OCI-LY1 (cell line): ENCODE results near the gene RASGRF1.

Experiments
- EZH2 ChIP-seq: fragments of 200-600 bp; sonication (generic), shearing (Covaris generic); IDR thresholded peaks from 2 replicates; pipeline ENCODE4 v1.8.0; 2017; ENCODE audit warnings: borderline replicate concordance, mixed run types, mild to moderate bottlenecking, antibody characterized with exemption, low read length, moderate library complexity, mixed read lengths
- TF ChIP-seq, protein P1 (sequence below): fragments of 200-600 bp; sonication (generic), shearing (Covaris generic); IDR thresholded peaks from 2 replicates; pipeline ENCODE4 v1.5.1; 2017; ENCODE audit warnings: mild to moderate bottlenecking, antibody characterized with exemption, low read length, moderate library complexity, mixed read lengths

DNA sequence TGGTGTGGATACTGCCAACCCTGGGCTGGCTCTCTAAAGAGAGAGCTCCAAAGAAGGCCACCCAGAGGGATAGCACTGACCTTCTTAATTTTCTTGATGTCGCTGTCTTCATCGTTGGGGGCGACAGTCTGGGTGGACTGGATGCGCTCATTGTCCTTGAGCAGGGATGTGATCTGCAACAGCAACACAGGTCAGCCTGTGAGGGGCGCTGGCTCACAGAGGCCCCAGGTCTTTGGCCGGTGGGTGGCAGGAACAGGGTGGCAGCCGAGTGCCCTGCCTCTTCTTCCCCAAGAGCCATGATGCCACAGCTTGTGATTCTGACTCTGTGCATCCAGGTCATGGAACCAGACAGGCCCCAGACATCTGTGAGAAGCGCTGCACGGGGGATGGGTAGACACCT lies 41.2 kb downstream of the RASGRF1 start:
- TF ChIP-seq, protein P1, sequence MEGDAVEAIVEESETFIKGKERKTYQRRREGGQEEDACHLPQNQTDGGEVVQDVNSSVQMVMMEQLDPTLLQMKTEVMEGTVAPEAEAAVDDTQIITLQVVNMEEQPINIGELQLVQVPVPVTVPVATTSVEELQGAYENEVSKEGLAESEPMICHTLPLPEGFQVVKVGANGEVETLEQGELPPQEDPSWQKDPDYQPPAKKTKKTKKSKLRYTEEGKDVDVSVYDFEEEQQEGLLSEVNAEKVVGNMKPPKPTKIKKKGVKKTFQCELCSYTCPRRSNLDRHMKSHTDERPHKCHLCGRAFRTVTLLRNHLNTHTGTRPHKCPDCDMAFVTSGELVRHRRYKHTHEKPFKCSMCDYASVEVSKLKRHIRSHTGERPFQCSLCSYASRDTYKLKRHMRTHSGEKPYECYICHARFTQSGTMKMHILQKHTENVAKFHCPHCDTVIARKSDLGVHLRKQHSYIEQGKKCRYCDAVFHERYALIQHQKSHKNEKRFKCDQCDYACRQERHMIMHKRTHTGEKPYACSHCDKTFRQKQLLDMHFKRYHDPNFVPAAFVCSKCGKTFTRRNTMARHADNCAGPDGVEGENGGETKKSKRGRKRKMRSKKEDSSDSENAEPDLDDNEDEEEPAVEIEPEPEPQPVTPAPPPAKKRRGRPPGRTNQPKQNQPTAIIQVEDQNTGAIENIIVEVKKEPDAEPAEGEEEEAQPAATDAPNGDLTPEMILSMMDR: no peak
- TF ChIP-seq EZH2: no peak
